WTC11 (cell line): Measurements from ENCODE around the gene BICD1. TPM values are rescaled to one million over a fixed set of nuclear protein-coding genes. Genes with fewer than 3 reads are reported as not detected.

ENCODE experiments used
- ATAC-seq: fragments of 200-7000 bp; cut with Tn5 transposase; 2 replicates; pipeline ENCODE4 v1.10.0; 2021; ENCODE audit warnings: mild to moderate bottlenecking, moderate library complexity
- CTCF ChIA-PET: fragments of 300-600 bp; sonication (Branson Sonifier 250); formaldehyde crosslinking; loops from one replicate; lab custom pipeline; 2021; ENCODE audit warnings: antibody characterized with exemption; lab: Charles Lee
- POLR2A ChIA-PET: fragments of 350-600 bp; sonication (Branson Sonifier 250); formaldehyde crosslinking; loops from one replicate; lab custom pipeline; 2021; ENCODE audit warnings: antibody characterized with exemption; lab: Charles Lee
- DNase-seq: peaks from one replicate; pipeline ENCODE4 v3.0.0; 2021; ENCODE audit warnings: low spot score
- H3K27ac Mint-ChIP-seq: 2 replicates; pipeline ENCODE4 v1.8.0; 2021; ENCODE audit warnings: mixed read lengths
- H3K27me3 Mint-ChIP-seq: 2 replicates; pipeline ENCODE4 v1.8.0; 2021; ENCODE audit warnings: low read depth, mild to moderate bottlenecking, moderate library complexity, mixed read lengths
- H3K36me3 Mint-ChIP-seq: 2 replicates; pipeline ENCODE4 v1.8.0; 2021; ENCODE audit warnings: mixed read lengths
- H3K4me1 Mint-ChIP-seq: 2 replicates; pipeline ENCODE4 v1.8.0; 2022; ENCODE audit warnings: mixed read lengths
- H3K4me3 Mint-ChIP-seq: 2 replicates; pipeline ENCODE4 v1.8.0; 2021; ENCODE audit warnings: mild to moderate bottlenecking, moderate library complexity, mixed read lengths
- H3K9me3 Mint-ChIP-seq: 2 replicates; pipeline ENCODE4 v1.8.0; 2021; ENCODE audit warnings: mixed read lengths
- ARID4B ChIP-seq: sonication (generic); formaldehyde crosslinking; IDR thresholded peaks from 2 replicates; pipeline ENCODE4 v1.8.0; 2023; ENCODE audit warnings: missing genetic modification reagents, mild to moderate bottlenecking, borderline replicate concordance
- ATF6 ChIP-seq: sonication (generic); formaldehyde crosslinking; IDR thresholded peaks from 2 replicates; pipeline ENCODE4 v1.8.1; 2023; ENCODE audit warnings: mild to moderate bottlenecking, missing genetic modification reagents
- CREM ChIP-seq: sonication (generic); formaldehyde crosslinking; IDR thresholded peaks from 2 replicates; pipeline ENCODE4 v1.8.1; 2022; ENCODE audit warnings: mild to moderate bottlenecking, missing genetic modification reagents, moderate library complexity
- CTCF ChIP-seq: fragments of 200-600 bp; IDR thresholded peaks from 2 replicates; pipeline ENCODE4 v1.8.0; 2022; ENCODE audit warnings: antibody characterized with exemption
- GABPB1 ChIP-seq: sonication (generic); formaldehyde crosslinking; IDR thresholded peaks from 2 replicates; pipeline ENCODE4 v1.8.1; 2023; ENCODE audit warnings: mild to moderate bottlenecking, missing genetic modification reagents
- IRF2 ChIP-seq: sonication (generic); formaldehyde crosslinking; IDR thresholded peaks from 2 replicates; pipeline ENCODE4 v1.8.0; 2022; ENCODE audit warnings: low read depth, missing genetic modification reagents, borderline replicate concordance
- NFE2L1 ChIP-seq: sonication (generic); formaldehyde crosslinking; IDR thresholded peaks from 2 replicates; pipeline ENCODE4 v1.8.1; 2023; ENCODE audit warnings: missing genetic modification reagents
- SMAD4 ChIP-seq: sonication (generic); formaldehyde crosslinking; IDR thresholded peaks from 2 replicates; pipeline ENCODE4 v1.8.0; 2022; ENCODE audit warnings: mild to moderate bottlenecking, missing genetic modification reagents
- TEAD1 ChIP-seq: sonication (generic); formaldehyde crosslinking; IDR thresholded peaks from 2 replicates; pipeline ENCODE4 v1.8.0; 2022; ENCODE audit warnings: mild to moderate bottlenecking, missing genetic modification reagents
- ZBTB21 ChIP-seq: sonication (generic); formaldehyde crosslinking; IDR thresholded peaks from 2 replicates; pipeline ENCODE4 v1.8.1; 2023; ENCODE audit warnings: mild to moderate bottlenecking, missing genetic modification reagents, borderline replicate concordance
- ZNF121 ChIP-seq: sonication (generic); formaldehyde crosslinking; IDR thresholded peaks from 2 replicates; pipeline ENCODE4 v1.8.0; 2023; ENCODE audit warnings: missing genetic modification reagents
- ZNF232 ChIP-seq: sonication (generic); formaldehyde crosslinking; IDR thresholded peaks from 2 replicates; pipeline ENCODE4 v1.8.0; 2022; ENCODE audit warnings: mild to moderate bottlenecking, missing genetic modification reagents
- ZNF396 ChIP-seq: fragments of 250-450 bp; sonication (Bioruptor Pico); IDR thresholded peaks from 2 replicates; pipeline ENCODE4 v1.8.0; 2021; ENCODE audit warnings: mild to moderate bottlenecking, moderate library complexity, borderline replicate concordance
- ZNF416 ChIP-seq: fragments of 250-450 bp; sonication (Bioruptor Pico); IDR thresholded peaks from 2 replicates; pipeline ENCODE4 v1.9.0; 2021; ENCODE audit warnings: mild to moderate bottlenecking, inconsistent platforms
- total RNA-seq: library from RNA; stranded (reverse); gene quantifications from 3 replicates; pipeline ENCODE4 v1.2.3, GENCODE V29; 2021
- TF ChIP-seq, protein P1 (sequence below): sonication (generic); formaldehyde crosslinking; IDR thresholded peaks from 2 replicates; pipeline ENCODE4 v1.8.0; 2023; ENCODE audit warnings: mild to moderate bottlenecking, missing genetic modification reagents

Gene BICD1
- total RNA-seq, 1 experiment from 2014 or later: 69.4 TPM

DNA sequence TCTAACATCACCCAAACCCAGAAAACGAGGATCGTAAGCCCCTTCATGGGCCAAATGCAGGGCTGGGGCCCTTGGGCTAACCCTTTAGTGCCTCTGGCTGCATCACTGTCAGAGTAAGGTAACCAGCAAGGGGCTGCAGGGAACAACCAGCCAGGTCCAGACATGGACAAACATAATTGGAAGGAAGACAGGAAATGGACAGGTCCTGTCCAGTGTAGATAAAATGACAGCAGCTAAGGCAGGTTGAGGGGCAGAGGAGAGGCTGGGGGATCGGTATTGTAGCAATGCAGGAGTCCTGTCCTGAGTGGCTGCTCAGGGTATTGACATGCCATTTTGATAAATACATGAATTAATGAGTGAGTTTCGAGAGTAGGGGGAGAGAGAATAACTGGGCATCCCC is 29.8 kb downstream of the BICD1 start:
- Mint-ChIP-seq H3K36me3 (no peaks in the 10 kb centered on the region), H3K4me3 (no peak overlapping the region), H3K27ac (peak overlapping the region; percentile 67), H3K27me3 (no peaks in the 10 kb centered on the region), H3K9me3 (no peaks in the 10 kb centered on the region)
- no peak for DNase-seq
- CTCF ChIA-PET: no interaction called here
- POLR2A ChIA-PET: no interaction called here
- TF ChIP-seq TEAD1 (CRISPR knock-in tag): no peak
- TF ChIP-seq SMAD4 (CRISPR knock-in tag): no peak
- TF ChIP-seq IRF2 (CRISPR knock-in tag): no peak
- TF ChIP-seq, all 79 proteins: peak for 0
- H3K4me1 Mint-ChIP-seq: peaks cover 62% of the 10 kb centered on the region
- no peak for ATAC-seq

DNA sequence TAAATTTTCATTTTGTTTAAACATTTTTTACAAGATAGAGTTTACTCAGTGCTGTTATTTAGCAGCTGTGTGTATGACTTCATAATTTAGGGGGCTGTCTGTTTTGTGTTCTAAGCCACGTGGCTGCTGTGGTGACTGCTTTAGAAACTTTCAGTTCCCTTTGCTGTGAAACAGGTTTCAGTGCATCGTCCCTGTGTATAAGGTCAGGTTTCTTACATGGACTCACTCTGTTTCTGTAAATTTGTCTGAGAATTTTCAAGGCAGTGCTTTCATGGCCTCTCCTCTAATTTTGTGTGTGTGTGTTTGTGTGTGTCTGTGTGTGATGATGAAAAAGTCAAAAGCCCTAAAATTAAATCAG is 32.4 kb downstream of the BICD1 start:
- Mint-ChIP-seq H3K27me3 (no peaks in the 10 kb centered on the region), H3K36me3 (no peaks in the 10 kb centered on the region), H3K27ac (peak overlapping the region; percentile 97), H3K4me3 (peak overlapping the region; percentile 80), H3K9me3 (no peaks in the 10 kb centered on the region), H3K4me1 (peaks cover 62% of the 10 kb centered on the region)
- POLR2A ChIA-PET: interaction anchor here (1.2 kb wide), 1 partner anchor 14 kb away, joined by 3 read pairs; no protein-coding TSS in a partner anchor
- no peak for DNase-seq
- no peak for TF ChIP-seq ZBTB21 (CRISPR knock-in tag)
- no peak for TF ChIP-seq GABPB1
- TF ChIP-seq, protein P1, sequence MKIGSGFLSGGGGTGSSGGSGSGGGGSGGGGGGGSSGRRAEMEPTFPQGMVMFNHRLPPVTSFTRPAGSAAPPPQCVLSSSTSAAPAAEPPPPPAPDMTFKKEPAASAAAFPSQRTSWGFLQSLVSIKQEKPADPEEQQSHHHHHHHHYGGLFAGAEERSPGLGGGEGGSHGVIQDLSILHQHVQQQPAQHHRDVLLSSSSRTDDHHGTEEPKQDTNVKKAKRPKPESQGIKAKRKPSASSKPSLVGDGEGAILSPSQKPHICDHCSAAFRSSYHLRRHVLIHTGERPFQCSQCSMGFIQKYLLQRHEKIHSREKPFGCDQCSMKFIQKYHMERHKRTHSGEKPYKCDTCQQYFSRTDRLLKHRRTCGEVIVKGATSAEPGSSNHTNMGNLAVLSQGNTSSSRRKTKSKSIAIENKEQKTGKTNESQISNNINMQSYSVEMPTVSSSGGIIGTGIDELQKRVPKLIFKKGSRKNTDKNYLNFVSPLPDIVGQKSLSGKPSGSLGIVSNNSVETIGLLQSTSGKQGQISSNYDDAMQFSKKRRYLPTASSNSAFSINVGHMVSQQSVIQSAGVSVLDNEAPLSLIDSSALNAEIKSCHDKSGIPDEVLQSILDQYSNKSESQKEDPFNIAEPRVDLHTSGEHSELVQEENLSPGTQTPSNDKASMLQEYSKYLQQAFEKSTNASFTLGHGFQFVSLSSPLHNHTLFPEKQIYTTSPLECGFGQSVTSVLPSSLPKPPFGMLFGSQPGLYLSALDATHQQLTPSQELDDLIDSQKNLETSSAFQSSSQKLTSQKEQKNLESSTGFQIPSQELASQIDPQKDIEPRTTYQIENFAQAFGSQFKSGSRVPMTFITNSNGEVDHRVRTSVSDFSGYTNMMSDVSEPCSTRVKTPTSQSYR (CRISPR knock-in tag): no peak
- TF ChIP-seq ARID4B (CRISPR knock-in tag): no peak
- TF ChIP-seq CREM: no peak
- no peak for TF ChIP-seq ATF6 (CRISPR knock-in tag)
- no peak for TF ChIP-seq ZNF121
- no peak for TF ChIP-seq NFE2L1 (CRISPR knock-in tag)
- TF ChIP-seq CTCF: no peak
- TF ChIP-seq ZNF416 (CRISPR knock-in tag): no peak
- TF ChIP-seq ZNF396 (CRISPR knock-in tag): no peak
- TF ChIP-seq ZNF232 (CRISPR knock-in tag): no peak
- CTCF ChIA-PET: interaction anchor here (1.3 kb wide), 1 partner anchor 54 kb away, joined by 4 read pairs; no protein-coding TSS in a partner anchor
- no peak for ATAC-seq
